ENCODE results near the gene SLC18A3. TPM values are rescaled to one million over a fixed set of nuclear protein-coding genes. Genes with fewer than 3 reads are reported as not detected.
A peak's percentile ranks its signal among the peaks of the same experiment; 100 is the strongest.

Gene SLC18A3
- total RNA-seq, 1 experiment from 2014 or later, result not detected

GRCh38 chr10:49596493-49596809 lies 13.7 kb upstream of the SLC18A3 start:
- no peak for DNase-seq (ENCODE audit: low read depth)

DNA sequence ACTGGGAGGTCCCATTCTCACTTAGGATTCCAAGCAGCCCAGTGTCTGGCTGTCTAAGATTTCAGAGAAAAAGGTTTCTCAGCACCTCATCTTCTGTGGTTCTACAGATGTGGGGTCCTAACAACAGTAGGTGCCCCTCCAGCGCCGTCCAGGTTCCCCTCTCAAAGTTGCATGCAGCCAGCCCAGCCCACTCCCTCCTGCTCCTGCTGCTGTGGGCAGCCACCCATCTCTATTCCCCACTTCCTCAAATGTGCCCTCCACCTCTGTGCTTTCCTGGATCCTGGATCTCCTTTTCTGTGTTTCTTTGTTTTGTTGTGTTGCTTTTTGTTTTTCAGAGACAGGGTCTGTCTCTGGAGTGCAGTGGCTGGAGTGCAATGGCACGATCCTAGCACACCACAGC lies 13.3 kb upstream of the SLC18A3 start:
- no peak for DNase-seq (ENCODE audit: low read depth)

GRCh38 chr10:49597426-49598163 lies 12.5 kb upstream of the SLC18A3 start:
- DNase-seq (ENCODE audit: low read depth), result no peak

GRCh38 chr10:49598164-49598856 lies 11.8 kb upstream of the SLC18A3 start:
- no peak for DNase-seq (ENCODE audit: low read depth)

- no peak for DNase-seq (ENCODE audit: low read depth)
Observed at GRCh38 chr10:49598986-49599385, 11.1 kb upstream of the SLC18A3 start.

- no peak for DNase-seq (ENCODE audit: low read depth)
Observed at GRCh38 chr10:49599546-49599945, 10.6 kb upstream of the SLC18A3 start.

- no peak for DNase-seq (ENCODE audit: low read depth)
Observed at GRCh38 chr10:49600046-49600445, 10.1 kb upstream of the SLC18A3 start.

- DNase-seq (ENCODE audit: low read depth), result no peak
Observed at GRCh38 chr10:49600781-49601400, 9.2 kb upstream of the SLC18A3 start.

DNA sequence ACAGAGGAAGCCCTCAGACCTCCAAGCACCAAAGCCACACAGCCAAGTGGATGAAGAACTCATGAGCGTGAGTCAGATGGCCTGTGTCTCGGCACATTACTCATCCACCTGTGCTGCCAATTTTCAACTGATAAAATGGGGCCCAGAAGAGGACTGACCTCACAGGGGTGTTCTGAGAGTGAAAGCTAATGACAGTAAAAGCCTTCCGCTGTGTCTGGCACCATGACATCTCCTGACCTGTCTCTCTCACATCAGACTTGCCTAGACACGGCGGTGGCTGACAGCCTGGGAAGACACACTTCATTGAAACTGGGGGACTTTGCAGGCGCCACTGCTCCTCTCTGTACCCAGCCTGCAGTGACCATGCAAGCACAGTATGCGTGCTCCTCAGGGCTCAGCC lies 8.3 kb upstream of the SLC18A3 start:
- DNase-seq (ENCODE audit: low read depth), result no peak

DNA sequence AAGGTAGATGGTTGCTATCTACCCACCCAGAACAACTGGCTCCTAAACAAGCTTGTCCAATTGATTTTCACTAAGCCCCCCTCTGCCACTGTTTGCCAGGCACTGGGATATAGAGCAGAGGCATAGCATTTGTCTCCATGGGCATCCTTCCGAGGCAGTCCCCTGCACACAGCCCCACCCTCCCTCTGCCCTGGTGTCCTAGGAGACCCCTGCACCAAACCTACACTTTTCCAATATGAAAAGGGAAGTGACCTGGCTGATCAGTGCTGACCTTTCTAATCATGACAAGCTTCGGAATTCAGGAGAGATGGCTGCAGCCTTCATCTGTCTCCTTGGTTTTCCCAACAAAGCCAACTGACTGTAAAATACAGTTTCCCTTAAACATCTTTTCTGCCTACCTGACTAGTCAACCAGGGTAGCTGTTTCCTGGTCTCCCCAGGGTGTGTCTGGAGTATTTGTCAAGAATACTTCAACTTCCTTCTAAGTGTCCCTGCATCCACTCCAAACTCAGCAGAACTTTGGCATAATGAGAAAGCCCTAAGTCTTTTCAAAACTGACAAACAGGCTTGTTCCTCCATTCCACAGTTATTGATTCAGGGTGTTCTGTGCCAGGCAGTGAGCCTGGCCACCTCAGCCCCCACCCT lies 7.6 kb upstream of the SLC18A3 start:
- DNase-seq (ENCODE audit: low read depth), result no peak

- DNase-seq (ENCODE audit: low read depth), result no peak
Observed at GRCh38 chr10:49605216-49605938, 4.7 kb upstream of the SLC18A3 start.

- no peak for DNase-seq (ENCODE audit: low read depth)
Observed at GRCh38 chr10:49605939-49606509, 4.1 kb upstream of the SLC18A3 start.

DNA sequence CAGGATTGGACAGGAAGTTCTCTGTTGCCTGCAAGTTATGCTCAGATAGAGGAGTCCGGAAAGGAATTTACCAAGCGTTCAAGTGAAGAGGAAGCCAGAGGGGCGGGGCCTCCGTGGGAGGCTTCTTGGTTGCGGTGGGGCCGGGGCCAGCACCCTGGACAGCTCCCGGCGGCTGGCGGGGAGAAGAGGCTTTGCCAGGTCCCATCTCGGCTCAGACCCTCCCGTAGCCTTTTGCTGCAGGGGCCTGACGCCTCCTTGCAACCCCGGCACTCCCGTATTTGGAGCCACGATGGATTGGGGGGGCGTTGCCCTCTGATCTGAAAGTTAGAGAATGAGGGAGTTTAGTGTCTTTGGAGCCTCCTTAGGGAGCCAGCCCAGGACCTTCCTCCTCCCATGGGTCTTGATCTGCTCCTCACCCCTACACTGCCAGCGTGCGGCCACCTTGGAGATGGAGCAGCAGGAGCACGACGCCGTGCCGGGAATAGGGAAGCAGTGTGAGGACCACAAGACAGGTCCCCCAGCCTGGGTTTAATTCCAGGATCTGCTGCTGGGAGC lies 3.1 kb upstream of the SLC18A3 start:
- DNase-seq (ENCODE audit: low read depth), result peak; percentile 60

GRCh38 chr10:49608166-49609005 lies 1.7 kb upstream of the SLC18A3 start:
- no peak for DNase-seq (ENCODE audit: low read depth)

DNA sequence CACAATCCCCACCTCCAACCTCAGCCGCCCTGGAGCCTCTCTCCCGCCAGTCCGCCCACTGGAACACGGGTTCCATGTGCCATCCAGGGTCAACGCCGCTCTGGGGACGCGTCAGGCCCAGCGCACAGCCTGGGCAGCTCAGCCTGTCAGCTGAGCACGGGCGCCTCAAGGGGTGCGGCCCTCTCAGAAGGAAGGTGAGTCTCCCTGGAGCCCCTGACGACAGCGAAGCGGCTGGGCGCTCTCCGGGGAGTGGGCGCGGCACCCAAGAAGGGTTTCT lies 1.2 kb upstream of the SLC18A3 start:
- DNase-seq (ENCODE audit: low read depth), result no peak

GRCh38 chr10:49609283-49610113 lies 612 bp upstream of the SLC18A3 start:
- no peak for DNase-seq (ENCODE audit: low read depth)

- DNase-seq (ENCODE audit: low read depth), result no peak
Observed at GRCh38 chr10:49610458-49611165, 502 bp downstream of the SLC18A3 start.

GRCh38 chr10:49611166-49611815 lies 1.2 kb downstream of the SLC18A3 start:
- DNase-seq (ENCODE audit: low read depth), result no peak

Data from Daoy (cell line).